Neutrophil (primary cell): Measurements from ENCODE around the gene C1orf21.

Experiments used
- H3K27ac ChIP-seq: fragments of 200-600 bp; sonication (generic); 2 replicates; pipeline ENCODE4 v1.5.1; 2016; ENCODE audit warnings: mild to moderate bottlenecking, moderate library complexity
- H3K27me3 ChIP-seq: fragments of 200-600 bp; sonication (generic); 2 replicates; pipeline ENCODE4 v1.6.0; 2016; ENCODE audit warnings: mild to moderate bottlenecking
- H3K36me3 ChIP-seq: fragments of 200-600 bp; sonication (generic); 2 replicates; pipeline ENCODE4 v1.5.1; 2017
- H3K4me1 ChIP-seq, 2 experiments: fragments of 200-600 bp in 1 of 2; sonication (generic) in 1 of 2; 1 replicate in 1 of 2; 2 replicates in 1 of 2; pipeline versions ENCODE4 v1.5.1 to v1.6.1; 2013 to 2016; ENCODE audit warnings: low read depth in 1 of 2, low read length in 1 of 2, mild to moderate bottlenecking in 1 of 2, moderate library complexity in 1 of 2; ENCODE audit not compliant: control insufficient read depth in 1 of 2, insufficient read depth in 1 of 2
- H3K4me3 ChIP-seq, 2 experiments: fragments of 200-600 bp in 1 of 2; sonication (generic) in 1 of 2; 1 replicate in 1 of 2; 2 replicates in 1 of 2; pipeline ENCODE4 v1.5.1; 2013 to 2016; ENCODE audit warnings: low read depth in 1 of 2, low read length in 1 of 2, mild to moderate bottlenecking in 1 of 2, moderate library complexity in 1 of 2
- H3K9me3 ChIP-seq: fragments of 200-600 bp; sonication (generic); 2 replicates; pipeline ENCODE4 v1.5.1; 2016
- TF ChIP-seq, protein P1 (sequence below): fragments of 200-600 bp; sonication (generic); IDR thresholded peaks from 2 replicates; pipeline ENCODE4 v1.5.1; 2016; ENCODE audit warnings: antibody characterized with exemption

C1orf21 gene

DNA sequence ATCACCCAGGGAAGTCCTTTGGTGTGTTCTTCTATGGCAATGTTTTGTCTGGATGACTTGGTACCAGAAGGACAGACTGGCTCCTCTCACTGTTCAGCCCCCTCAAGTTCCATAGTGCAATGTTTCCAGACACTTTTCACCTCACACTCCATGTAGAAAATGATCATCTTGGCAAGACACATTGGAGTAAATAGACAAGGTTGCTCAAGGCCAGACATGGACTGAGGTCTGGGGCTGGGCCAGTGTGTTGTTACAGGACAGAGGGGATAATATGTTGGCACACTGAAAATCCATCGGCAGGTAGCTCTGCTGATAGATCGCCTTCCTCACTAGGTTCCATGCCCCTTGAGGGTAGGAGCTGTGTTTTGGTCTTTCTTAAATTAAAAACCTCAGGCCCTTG lies 51.5 kb downstream of the C1orf21 start:
- no peaks in the 10 kb centered on the region for H3K4me1 ChIP-seq
- H3K4me3 ChIP-seq, result no peak overlapping the region
- no peaks in the 10 kb centered on the region for H3K9me3 ChIP-seq
- H3K36me3 ChIP-seq, result no peaks in the 10 kb centered on the region
- no peak overlapping the region for H3K27ac ChIP-seq
- TF ChIP-seq, protein P1, sequence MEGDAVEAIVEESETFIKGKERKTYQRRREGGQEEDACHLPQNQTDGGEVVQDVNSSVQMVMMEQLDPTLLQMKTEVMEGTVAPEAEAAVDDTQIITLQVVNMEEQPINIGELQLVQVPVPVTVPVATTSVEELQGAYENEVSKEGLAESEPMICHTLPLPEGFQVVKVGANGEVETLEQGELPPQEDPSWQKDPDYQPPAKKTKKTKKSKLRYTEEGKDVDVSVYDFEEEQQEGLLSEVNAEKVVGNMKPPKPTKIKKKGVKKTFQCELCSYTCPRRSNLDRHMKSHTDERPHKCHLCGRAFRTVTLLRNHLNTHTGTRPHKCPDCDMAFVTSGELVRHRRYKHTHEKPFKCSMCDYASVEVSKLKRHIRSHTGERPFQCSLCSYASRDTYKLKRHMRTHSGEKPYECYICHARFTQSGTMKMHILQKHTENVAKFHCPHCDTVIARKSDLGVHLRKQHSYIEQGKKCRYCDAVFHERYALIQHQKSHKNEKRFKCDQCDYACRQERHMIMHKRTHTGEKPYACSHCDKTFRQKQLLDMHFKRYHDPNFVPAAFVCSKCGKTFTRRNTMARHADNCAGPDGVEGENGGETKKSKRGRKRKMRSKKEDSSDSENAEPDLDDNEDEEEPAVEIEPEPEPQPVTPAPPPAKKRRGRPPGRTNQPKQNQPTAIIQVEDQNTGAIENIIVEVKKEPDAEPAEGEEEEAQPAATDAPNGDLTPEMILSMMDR, result no peak
- H3K27me3 ChIP-seq, result no peaks in the 10 kb centered on the region

DNA sequence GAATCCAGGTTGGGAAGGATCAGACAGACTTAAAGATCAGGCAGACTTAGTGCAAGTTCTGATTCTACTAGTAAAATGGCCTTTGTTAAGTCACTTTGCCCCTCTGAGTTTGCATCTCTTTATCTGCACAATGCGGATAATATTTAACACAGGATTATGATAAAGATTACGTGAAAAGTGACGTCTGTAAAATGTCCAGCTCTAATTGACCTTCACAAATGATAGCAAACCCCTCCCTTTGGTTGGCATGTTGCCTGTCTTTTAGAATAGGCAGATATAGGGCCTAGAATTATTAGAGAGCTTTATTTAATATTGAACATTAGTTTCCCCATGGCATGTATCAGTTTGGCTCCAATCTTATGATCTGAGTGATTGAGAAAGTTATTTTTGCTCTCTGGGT lies 55.4 kb downstream of the C1orf21 start:
- Histone ChIP-seq H3K36me3 (no peaks in the 10 kb centered on the region), H3K9me3 (no peaks in the 10 kb centered on the region), H3K27me3 (no peaks in the 10 kb centered on the region), H3K27ac (no peak overlapping the region), H3K4me3 (no peak overlapping the region), H3K4me1 (no peaks in the 10 kb centered on the region)
- TF ChIP-seq, protein P1, result no peak

DNA sequence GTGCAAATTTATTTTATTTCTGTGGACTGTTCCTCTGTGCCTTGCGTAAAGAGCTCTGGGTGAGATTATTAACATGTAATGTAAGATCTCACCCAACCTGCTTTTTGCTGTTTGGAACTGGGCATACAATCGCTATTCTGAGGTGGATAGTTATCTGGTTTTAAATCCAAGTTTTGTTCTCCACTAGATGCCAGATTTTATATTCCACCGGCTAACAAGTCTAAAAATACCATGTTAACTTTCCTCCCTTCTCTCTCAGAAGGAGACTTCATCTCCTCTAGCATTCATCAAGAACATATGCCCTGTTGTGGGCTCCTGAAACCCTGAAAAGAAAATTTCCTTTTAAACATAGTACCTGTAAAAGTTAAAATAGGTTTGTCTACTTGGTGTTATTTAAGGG lies 56.4 kb downstream of the C1orf21 start:
- Histone ChIP-seq H3K9me3 (no peaks in the 10 kb centered on the region), H3K27me3 (no peaks in the 10 kb centered on the region), H3K36me3 (no peaks in the 10 kb centered on the region), H3K27ac (no peak overlapping the region), H3K4me3 (no peak overlapping the region), H3K4me1 (no peaks in the 10 kb centered on the region)
- TF ChIP-seq, protein P1, result no peak

DNA sequence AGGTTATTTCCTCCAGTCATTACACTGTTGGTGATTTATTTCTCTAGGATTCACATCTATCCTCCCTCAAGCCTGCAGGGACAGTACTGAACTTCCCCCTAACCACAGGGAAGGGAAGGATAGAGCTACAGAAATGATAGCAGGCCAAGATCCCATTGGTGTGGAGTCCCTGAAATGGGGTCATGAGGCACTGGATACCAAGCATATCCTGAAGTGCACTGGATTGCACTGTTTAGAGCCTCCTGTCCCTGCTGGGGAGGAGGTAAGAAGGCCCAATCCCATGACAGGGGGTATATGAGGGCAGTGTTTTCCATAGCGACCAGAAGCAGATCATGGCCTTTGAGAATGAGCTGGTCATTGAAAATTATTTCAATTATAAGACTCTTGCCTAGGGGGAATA lies 56.8 kb downstream of the C1orf21 start:
- TF ChIP-seq, protein P1, result no peak
- H3K9me3 ChIP-seq, result no peaks in the 10 kb centered on the region
- H3K27ac ChIP-seq, result no peak overlapping the region
- H3K4me3 ChIP-seq, result no peak overlapping the region
- H3K27me3 ChIP-seq, result no peaks in the 10 kb centered on the region
- no peaks in the 10 kb centered on the region for H3K4me1 ChIP-seq
- H3K36me3 ChIP-seq, result no peaks in the 10 kb centered on the region

DNA sequence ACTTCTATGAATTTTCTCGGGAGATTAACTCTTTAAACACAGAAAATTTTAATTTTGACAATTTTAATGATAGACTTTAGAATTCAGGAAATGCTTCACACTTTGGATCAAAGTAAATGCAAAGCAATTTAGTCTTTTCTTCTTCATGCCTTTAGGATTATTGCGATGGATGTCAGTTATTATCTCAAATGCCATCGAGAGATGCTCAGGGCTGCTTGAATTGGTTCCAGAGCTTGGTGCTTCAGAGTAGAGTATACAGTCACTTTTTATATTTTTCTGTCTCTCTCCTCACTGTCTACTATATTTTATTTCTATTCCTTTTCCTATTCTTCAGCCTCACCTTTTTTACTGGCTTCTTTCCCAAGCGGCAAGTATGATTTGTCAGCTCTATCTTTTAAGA lies 59.2 kb downstream of the C1orf21 start:
- Histone ChIP-seq H3K4me3 (no peak overlapping the region), H3K9me3 (no peaks in the 10 kb centered on the region), H3K36me3 (no peaks in the 10 kb centered on the region), H3K27me3 (no peaks in the 10 kb centered on the region), H3K4me1 (no peaks in the 10 kb centered on the region), H3K27ac (no peak overlapping the region)
- TF ChIP-seq, protein P1, result no peak

DNA sequence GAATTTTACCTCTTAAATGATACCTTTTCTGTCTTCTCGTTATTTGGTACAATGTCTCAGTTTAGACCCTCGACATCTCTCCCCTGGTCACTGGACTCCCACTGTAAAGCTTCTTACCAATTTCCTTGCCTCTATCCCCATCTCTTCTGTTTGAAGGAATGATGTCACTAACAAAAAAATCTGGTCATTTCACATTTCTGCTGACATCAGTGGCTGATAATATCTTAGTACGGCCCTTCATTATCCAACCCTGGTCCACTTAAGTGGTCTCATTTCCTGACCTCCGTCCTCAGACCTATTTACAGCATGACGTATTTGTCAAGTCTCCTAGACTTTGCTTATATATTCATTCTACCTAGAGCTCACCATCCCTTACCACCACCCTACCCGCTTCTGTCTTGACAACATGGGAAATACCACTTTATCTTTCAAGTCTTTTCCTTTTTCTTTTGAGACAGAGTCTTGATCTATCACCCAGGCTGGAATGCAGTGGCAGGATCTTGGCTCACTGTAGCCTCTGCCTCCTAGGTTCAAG lies 60.9 kb downstream of the C1orf21 start:
- no peak overlapping the region for H3K27ac ChIP-seq
- no peaks in the 10 kb centered on the region for H3K4me1 ChIP-seq
- TF ChIP-seq, protein P1, result no peak
- no peak overlapping the region for H3K4me3 ChIP-seq
- no peaks in the 10 kb centered on the region for H3K36me3 ChIP-seq
- H3K9me3 ChIP-seq, result no peaks in the 10 kb centered on the region
- H3K27me3 ChIP-seq, result no peaks in the 10 kb centered on the region
